ENCODE data around the gene YAP1. TPM values are rescaled to one million over a fixed set of nuclear protein-coding genes. Genes with fewer than 3 reads are reported as not detected.

The YAP1 gene
- polyA plus RNA-seq, 3 donors: not detected

- Histone ChIP-seq H3K9ac (ENCODE audit: insufficient read depth, low read length, poor library complexity, severe bottlenecking) (no peak overlapping the region), H3K36me3 (replicated peaks in 1 of 2; ENCODE audit: control insufficient read depth in 1 of 2, insufficient read depth in 2 of 2, low read length in 2 of 2) (no peaks in the 10 kb centered on the region), H3K27me3 (ENCODE audit: control insufficient read depth in 2 of 2, insufficient read depth in 2 of 2, low read length in 2 of 2) (peaks cover 39 to 60% of the 10 kb centered on the region in 2 donors), H4K20me1 (ENCODE audit: insufficient read depth, low read length) (no peaks in the 10 kb centered on the region), H3K4me3 (replicated peaks in 1 of 3; ENCODE audit: low read depth in 2 of 3, low read length in 3 of 3) (peak overlapping the region in 1 of 3 experiments; percentile 41), H3K27ac (ENCODE audit: low read depth in 1 of 2, low read length in 2 of 2) (no peak overlapping the region), H3K4me1 (ENCODE audit: control insufficient read depth in 1 of 2, insufficient read depth in 2 of 2, low read length in 2 of 2) (peaks cover 6 to 8% of the 10 kb centered on the region in 2 donors), H2AFZ (ENCODE audit: insufficient read depth, low read depth, low read length, poor library complexity, severe bottlenecking) (no peak overlapping the region), H3K79me2 (ENCODE audit: insufficient read depth, low read length) (no peaks in the 10 kb centered on the region), H3K4me2 (replicated peaks; ENCODE audit: extremely low read depth, low read length, poor library complexity, severe bottlenecking) (peak overlapping the region; percentile 56), H3K9me3 (replicated peaks in 1 of 2; ENCODE audit: control insufficient read depth in 1 of 2, insufficient read depth in 1 of 2, low read length in 2 of 2) (no peaks in the 10 kb centered on the region)
- H3K9me3 Mint-ChIP-seq: peaks cover 0 to 5% (median 0%) of the 10 kb centered on the region in 7 donors
- no peak for TF ChIP-seq CTCF (IDR thresholded peaks at IDR 0.05)
- peaks cover 46 to 67% (median 62%) of the 10 kb centered on the region in 3 donors for H3K27me3 Mint-ChIP-seq (ENCODE audit: low read depth in 3 of 3)
- peaks cover 13% of the 10 kb centered on the region for H3K4me1 Mint-ChIP-seq
- H3K27ac Mint-ChIP-seq: no peak overlapping the region
- H3K4me3 Mint-ChIP-seq: peak overlapping the region in 1 of 2 donors; percentile 78
- intact Hi-C loops (cut with micrococcal nuclease): no loop called here
- DNase-seq: peak; percentile 5 to 28 (median 24)
- H3K36me3 Mint-ChIP-seq: peaks cover 2% of the 10 kb centered on the region in 2 donors
- WGBS (ENCODE audit: insufficient coverage): 26% methylated on average over 30 of the region's 39 CpGs
Measured at GRCh38 chr11:102268083-102268984, 158.1 kb downstream of the YAP1 start.

- H3K4me1 ChIP-seq (ENCODE audit: control insufficient read depth in 1 of 2, insufficient read depth in 2 of 2, low read length in 2 of 2): peaks cover 6 to 8% of the 10 kb centered on the region in 2 donors
- no peaks in the 10 kb centered on the region for H4K20me1 ChIP-seq (ENCODE audit: insufficient read depth, low read length)
- H3K9ac ChIP-seq (ENCODE audit: insufficient read depth, low read length, poor library complexity, severe bottlenecking): no peak overlapping the region
- H2AFZ ChIP-seq (ENCODE audit: insufficient read depth, low read depth, low read length, poor library complexity, severe bottlenecking): no peak overlapping the region
- Mint-ChIP-seq H3K4me1 (peaks cover 13% of the 10 kb centered on the region), H3K9me3 (peaks cover 0 to 5% (median 0%) of the 10 kb centered on the region in 7 donors), H3K27me3 (ENCODE audit: low read depth in 3 of 3) (peaks cover 46 to 69% (median 63%) of the 10 kb centered on the region in 3 donors), H3K36me3 (peaks cover 2% of the 10 kb centered on the region in 2 donors), H3K27ac (no peak overlapping the region), H3K4me3 (peak overlapping the region; percentile 11 to 78)
- H3K79me2 ChIP-seq (ENCODE audit: insufficient read depth, low read length): no peaks in the 10 kb centered on the region
- intact Hi-C loops (cut with micrococcal nuclease): no loop called here
- H3K27me3 ChIP-seq (ENCODE audit: control insufficient read depth in 2 of 2, insufficient read depth in 2 of 2, low read length in 2 of 2): peaks cover 39 to 60% of the 10 kb centered on the region in 2 donors
- TF ChIP-seq CTCF (IDR thresholded peaks at IDR 0.05): peak; percentile 16
- peak overlapping the region in 1 of 3 experiments; percentile 41 for H3K4me3 ChIP-seq (replicated peaks in 1 of 3; ENCODE audit: low read depth in 2 of 3, low read length in 3 of 3)
- no peaks in the 10 kb centered on the region for H3K9me3 ChIP-seq (replicated peaks in 1 of 2; ENCODE audit: control insufficient read depth in 1 of 2, insufficient read depth in 1 of 2, low read length in 2 of 2)
- H3K27ac ChIP-seq (ENCODE audit: low read depth in 1 of 2, low read length in 2 of 2): no peak overlapping the region
- H3K4me2 ChIP-seq (replicated peaks; ENCODE audit: extremely low read depth, low read length, poor library complexity, severe bottlenecking): peak overlapping the region; percentile 56
- no peak for DNase-seq
- H3K36me3 ChIP-seq (replicated peaks in 1 of 2; ENCODE audit: control insufficient read depth in 1 of 2, insufficient read depth in 2 of 2, low read length in 2 of 2): no peaks in the 10 kb centered on the region
- WGBS (ENCODE audit: insufficient coverage): 21% methylated on average over 2 of the region's 6 CpGs
Measured at GRCh38 chr11:102268985-102269470, 158.8 kb downstream of the YAP1 start.

Measured in CD14-positive monocyte (primary cell).